HG03103 (cell line): ENCODE measurements around the gene LRGUK.
A peak's percentile ranks its signal among the peaks of the same experiment; 100 is the strongest.
"Not testable (repeated sequence)": the region's sequence is repeated elsewhere in the genome, so short reads cannot be mapped to it uniquely, and the experiment has no call there.

Experiments used
- ATAC-seq: cut with Tn5 transposase; IDR thresholded peaks from one replicate; pipeline ENCODE4 v1.9.1; 2021; ENCODE audit warnings: low read depth; ENCODE audit not compliant: unreplicated experiment

Gene LRGUK

GRCh38 chr7:134231296-134231695, 104.2 kb downstream of the LRGUK start:
- ATAC-seq, result not testable (repeated sequence)

DNA sequence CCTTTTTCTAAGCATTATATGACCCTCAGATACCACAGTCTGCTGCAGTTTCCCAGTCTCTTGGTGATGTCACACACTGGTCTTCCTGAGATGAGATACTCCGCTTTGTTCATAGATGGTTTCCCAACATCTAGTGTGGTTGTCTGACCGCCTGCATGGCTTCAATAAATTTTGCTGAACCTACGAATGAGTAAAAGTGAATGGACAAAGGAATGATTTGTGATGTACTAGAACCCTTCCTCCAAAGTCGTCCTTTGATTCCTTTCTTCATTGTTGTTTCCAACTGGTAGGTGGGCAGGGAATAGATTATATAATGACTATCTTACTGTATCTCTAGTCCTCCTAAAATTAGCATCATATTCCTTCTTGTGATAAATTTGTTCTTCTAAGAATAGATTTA, 107.1 kb downstream of the LRGUK start:
- ATAC-seq, result no peak

DNA sequence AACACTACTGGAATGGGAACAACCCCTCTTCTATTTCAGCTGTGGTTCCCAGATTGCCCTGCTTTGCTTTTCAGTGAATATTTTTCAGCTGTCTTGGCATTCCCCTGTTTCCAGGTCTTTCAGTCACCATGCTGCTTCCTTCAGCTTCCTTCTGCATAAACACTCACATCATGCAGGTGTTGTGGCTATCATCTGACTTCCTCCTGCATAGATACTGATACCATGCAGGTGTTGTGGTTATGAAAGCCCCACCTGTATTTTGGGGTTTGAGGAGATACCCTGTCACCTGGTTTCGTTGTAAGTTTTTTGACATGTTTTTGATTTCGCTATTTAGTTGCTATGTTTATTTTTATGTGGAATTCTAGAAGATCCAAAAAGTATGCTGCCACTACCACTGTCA, 118.1 kb downstream of the LRGUK start:
- no peak for ATAC-seq

DNA sequence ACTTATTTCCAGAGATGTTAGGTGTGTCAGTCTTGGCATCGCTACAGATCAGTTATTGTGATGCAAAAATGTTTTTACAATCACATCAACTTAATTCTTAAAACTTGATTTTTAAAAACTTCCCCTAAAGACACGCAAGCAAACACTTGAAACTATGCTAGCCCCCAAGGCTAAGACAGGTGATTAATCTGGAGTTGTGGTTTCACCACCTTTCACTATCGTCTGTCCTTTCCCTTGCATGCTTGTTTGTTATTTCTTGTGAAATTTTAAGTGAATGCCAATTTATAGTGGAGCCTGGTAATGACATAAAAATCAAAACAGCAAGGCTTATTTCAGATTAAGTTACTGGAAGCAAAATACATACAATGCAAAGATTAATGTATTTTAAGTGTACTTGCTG, 119.2 kb downstream of the LRGUK start:
- no peak for ATAC-seq

DNA sequence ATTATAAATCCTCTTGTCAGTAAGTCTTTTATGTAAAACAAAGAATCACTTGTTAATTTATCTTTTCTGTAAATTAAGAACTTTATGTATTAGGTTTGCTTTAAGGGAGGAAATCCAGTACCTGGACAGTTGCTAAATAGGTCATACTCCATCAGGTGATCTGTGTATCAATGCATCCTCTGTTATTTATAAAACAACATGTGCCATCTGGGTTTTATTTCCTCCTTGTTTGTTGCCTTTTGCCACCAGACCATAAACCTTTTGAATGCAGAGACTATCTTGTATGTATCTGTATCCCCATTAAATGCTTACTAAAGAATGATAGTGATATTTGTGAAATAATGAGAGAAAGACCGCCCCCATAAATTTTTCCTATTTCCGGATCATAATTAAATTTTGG, 119.6 kb downstream of the LRGUK start:
- no peak for ATAC-seq

DNA sequence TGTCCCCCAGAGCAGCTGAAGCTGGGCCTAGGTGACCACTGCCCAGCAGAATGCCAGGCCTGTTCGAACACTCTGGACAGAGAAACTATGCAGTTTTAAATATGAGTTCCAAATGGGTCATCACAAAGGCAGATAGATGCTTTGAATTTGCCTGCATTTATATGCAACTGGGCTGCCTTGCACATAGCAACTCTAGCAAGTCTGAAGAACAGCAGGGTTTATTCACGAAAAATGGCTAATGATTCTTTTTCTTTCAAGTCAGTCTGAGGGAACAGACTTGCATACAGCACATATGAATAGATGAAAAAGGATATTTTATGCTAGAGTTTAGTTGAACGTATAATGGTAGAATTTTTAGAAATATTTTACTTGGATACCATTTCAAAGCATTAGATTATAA, 121.1 kb downstream of the LRGUK start:
- ATAC-seq, result no peak

GRCh38 chr7:134254311-134254710, 127.2 kb downstream of the LRGUK start:
- ATAC-seq, result no peak

- ATAC-seq, result no peak
Measured at GRCh38 chr7:134255814-134256213, 128.7 kb downstream of the LRGUK start.

DNA sequence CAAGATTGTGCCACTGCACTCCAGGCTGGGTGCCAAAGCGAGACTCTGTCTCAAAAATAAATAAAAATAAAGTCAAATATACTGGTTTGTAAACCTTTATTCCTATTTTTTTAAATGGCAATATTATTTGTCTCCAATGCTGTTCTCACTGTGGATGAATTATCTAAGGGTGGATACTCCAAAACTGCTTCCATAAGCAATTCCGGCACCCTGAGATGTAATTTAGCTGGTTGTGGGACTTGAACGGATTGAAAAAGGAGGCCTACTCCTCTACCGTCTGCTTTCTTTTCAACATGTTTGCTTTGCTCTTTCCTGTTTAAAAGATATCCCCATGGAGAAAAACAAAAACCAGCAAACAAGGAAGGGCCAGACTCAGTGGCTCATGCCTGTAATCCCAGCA, 135.2 kb downstream of the LRGUK start:
- no peak for ATAC-seq

DNA sequence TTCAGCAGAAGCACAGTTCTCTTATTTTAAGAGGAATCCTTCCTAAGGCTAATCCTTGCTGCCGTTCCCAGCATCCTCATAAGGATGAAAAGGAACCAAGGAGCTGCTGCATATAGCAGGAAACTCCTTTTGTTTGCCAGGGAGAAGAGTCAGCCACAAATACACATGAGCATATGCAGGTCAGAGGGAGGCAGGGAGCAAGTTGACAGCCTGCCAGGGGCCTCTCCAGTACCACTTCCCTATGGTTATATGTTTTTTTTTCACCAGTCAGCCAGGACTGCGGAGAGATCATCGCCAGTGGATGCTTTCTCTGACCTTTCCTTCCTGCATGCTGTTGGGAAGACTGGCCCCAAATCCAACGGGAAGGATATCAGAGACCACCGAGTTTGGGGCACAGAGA, 149.8 kb downstream of the LRGUK start:
- no peak for ATAC-seq

GRCh38 chr7:134278502-134279153, 151.5 kb downstream of the LRGUK start:
- ATAC-seq, result no peak

DNA sequence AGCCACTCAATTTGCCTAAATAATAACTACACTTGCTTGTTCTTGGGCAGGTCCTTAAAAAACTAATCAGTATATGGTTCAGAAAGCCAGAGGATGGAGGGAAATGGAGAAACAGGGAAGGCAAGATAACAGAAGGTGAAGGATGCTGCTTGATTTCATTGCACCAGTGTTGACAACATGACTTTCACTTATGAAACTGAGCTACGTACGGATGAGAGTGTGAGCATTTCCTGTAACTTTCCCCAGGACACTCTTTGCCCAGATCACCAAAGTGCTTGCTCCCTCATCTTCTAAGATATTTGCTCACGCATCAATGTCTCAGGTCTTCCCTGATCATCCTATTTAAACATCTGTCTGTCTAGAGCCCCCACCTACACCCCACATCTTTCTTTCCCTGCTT, 152.2 kb downstream of the LRGUK start:
- no peak for ATAC-seq

GRCh38 chr7:134279898-134280297, 152.8 kb downstream of the LRGUK start:
- ATAC-seq, result no peak

DNA sequence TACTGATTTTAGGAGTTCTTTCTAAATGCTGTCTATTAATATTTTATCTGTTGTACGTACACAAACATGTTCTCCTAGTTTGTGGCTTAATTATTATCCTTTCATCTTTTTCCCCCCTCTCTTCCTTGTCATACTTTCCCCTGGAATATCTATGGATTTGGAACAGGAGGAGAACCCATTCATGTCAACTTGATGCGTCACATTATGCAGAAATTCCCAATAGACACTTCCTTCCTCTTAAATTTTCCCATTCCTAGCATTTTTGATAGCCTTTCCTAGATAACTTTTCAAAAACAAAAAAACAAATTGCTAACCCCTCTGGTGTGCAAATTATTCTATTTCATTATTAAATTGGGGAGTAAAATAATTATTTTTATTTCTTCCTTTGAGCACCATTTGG, 153.4 kb downstream of the LRGUK start:
- no peak for ATAC-seq

DNA sequence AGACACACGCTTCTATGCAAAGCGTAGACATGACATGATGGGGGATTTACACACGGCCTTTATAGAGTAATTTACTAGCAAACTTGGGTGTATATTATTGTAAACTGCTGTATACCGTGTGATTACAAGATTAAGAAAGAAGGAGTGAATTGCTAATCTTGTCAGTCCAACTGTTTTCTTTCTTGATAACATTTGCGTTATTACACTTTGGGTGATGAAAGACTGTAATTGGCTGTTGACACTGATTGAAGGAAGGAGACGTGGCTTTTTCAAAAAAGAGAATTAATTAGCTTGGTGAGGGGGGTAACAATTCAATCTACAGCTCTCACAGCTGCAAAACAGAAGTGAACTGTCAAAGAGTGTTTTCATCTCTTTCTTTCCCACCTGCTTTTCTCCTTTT, 156.9 kb downstream of the LRGUK start:
- no peak for ATAC-seq

- no peak for ATAC-seq
Measured at GRCh38 chr7:134284952-134285351, 157.8 kb downstream of the LRGUK start.

DNA sequence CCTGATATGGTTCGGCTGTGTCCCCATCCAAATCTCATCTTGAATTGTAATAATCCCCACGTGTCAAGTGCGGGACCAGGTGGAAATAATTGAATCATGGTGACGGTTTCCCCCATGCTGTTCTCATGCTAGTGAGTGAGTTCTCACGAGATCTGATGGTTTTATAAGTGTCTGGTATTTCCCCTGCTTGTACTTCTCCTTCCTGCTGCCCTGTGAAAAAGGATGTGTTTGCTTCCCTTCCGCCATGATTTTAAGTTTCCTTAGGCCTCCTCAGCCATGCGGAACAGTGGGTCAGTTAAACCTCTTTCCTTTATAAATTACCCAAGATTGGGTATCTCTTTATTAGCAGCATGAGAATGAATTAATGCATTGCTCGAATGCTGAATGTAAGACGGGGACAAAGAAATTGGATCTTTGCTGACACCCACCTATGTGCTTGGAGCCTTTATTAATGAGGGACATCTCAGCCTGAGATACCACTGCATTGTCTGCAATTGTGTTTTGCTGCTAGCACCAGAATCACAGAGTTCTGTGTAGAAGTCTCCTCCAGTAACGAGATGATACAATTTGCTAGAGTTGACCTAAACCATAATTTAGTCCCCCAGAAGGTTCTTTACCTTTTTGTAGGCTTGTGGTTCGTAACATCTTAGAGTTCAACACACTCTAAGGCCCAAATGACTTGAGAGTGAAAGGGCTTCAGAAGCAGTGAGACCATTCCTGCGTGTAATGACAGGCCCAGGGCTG, 160.9 kb downstream of the LRGUK start:
- no peak for ATAC-seq

DNA sequence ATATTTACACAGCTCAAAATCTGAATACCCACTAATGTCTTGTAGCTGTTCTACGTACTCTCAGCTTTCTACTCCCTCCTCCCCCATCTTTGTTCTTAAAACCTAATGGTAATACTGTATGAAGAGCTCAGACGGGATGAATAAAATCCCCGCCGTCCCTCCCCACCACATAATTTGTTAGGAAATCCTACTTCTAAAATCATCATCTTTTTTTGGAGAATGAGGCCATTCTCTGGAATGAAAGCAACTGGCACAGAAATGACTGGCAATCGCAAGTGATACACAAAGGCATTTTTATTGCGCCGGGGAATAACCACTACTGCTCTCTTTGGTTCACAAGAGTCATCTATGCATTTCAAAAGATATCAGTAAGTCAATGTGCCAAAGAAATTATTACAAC, 162.3 kb downstream of the LRGUK start:
- no peak for ATAC-seq

- ATAC-seq, result no peak
Measured at GRCh38 chr7:134289841-134290240, 162.7 kb downstream of the LRGUK start.

DNA sequence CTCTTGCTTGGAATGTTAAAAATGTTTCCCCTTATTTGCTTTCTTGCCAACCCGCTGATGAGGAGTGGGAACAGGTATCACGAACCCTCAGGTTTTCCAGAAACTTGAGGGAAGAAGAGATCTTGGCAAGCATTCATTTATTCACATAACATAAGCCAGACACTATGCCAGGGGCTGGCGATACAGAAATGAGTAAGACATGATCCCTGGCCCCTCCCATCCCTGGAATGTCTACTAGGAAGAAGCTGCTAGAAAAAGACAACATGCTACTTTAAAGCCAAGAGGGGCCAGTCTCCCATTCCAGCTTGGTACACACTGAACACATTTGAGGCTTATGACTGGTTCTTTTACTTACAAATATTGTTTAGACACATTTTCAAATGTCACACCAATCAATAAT, 163.1 kb downstream of the LRGUK start:
- no peak for ATAC-seq

- ATAC-seq, result peak; percentile 100
Measured at GRCh38 chr7:134293002-134293740, 166.0 kb downstream of the LRGUK start.

DNA sequence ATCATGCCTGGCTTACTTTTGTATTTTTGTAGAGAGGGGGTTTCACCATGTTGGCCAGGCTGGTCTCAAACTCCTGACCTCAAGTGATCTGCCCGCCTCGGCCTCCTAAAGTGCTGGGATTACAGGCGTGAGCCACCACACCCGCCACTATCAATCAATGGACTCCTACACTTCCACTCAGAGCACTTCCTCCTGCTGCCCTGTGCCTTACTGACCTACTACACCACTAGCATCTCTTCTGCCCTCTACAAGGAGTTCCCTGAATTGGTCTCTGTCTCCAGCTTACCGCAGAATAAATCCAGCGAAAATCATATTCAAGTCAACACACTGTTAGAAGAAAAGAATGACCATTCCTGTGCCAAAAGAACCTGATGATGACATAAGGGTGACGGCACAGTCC, 168.8 kb downstream of the LRGUK start:
- ATAC-seq, result not testable (repeated sequence)
